ENCODE measurements around the gene SPATA1. TPM values are rescaled to one million over a fixed set of nuclear protein-coding genes. Genes with fewer than 3 reads are reported as not detected.

Gene SPATA1
- polyA plus RNA-seq, 3 donors, result 0.40 to 1.9 (median 0.43) TPM

GRCh38 chr1:84493747-84494146, 12.4 kb upstream of the SPATA1 start:
- H3K79me2 ChIP-seq (ENCODE audit: insufficient read depth, low read length), result peaks cover 20% of the 10 kb centered on the region
- Mint-ChIP-seq H3K27ac (peak overlapping the region in 1 of 7 donors; percentile 23), H3K36me3 (peaks cover 81 to 90% of the 10 kb centered on the region in 2 donors), H3K9me3 (peaks cover 0 to 2% (median 0%) of the 10 kb centered on the region in 7 donors), H3K27me3 (ENCODE audit: low read depth in 3 of 3) (no peaks in the 10 kb centered on the region), H3K4me1 (no peaks in the 10 kb centered on the region), H3K4me3 (no peak overlapping the region)
- no peak overlapping the region for H2AFZ ChIP-seq (ENCODE audit: insufficient read depth, low read depth, low read length, poor library complexity, severe bottlenecking)
- TF ChIP-seq CTCF (IDR thresholded peaks at IDR 0.05), result no peak
- H3K36me3 ChIP-seq (replicated peaks in 1 of 2; ENCODE audit: control insufficient read depth in 1 of 2, insufficient read depth in 2 of 2, low read length in 2 of 2), result peaks cover 70 to 96% of the 10 kb centered on the region in 2 donors
- no peaks in the 10 kb centered on the region for H3K27me3 ChIP-seq (ENCODE audit: control insufficient read depth in 2 of 2, insufficient read depth in 2 of 2, low read length in 2 of 2)
- no peak overlapping the region for H3K9ac ChIP-seq (ENCODE audit: insufficient read depth, low read length, poor library complexity, severe bottlenecking)
- H3K4me1 ChIP-seq (ENCODE audit: control insufficient read depth in 1 of 2, insufficient read depth in 2 of 2, low read length in 2 of 2), result no peaks in the 10 kb centered on the region
- peak overlapping the region in 1 of 2 donors; percentile 30 for H3K27ac ChIP-seq (ENCODE audit: low read depth in 1 of 2, low read length in 2 of 2)
- intact Hi-C loops (cut with micrococcal nuclease), result no loop called here
- no CpG with 5 or more reads among the region's 1 CpG for WGBS (ENCODE audit: insufficient coverage)
- H4K20me1 ChIP-seq (ENCODE audit: insufficient read depth, low read length), result peaks cover 29% of the 10 kb centered on the region
- H3K4me2 ChIP-seq (replicated peaks; ENCODE audit: extremely low read depth, low read length, poor library complexity, severe bottlenecking), result no peak overlapping the region
- H3K9me3 ChIP-seq (replicated peaks in 1 of 2; ENCODE audit: control insufficient read depth in 1 of 2, insufficient read depth in 1 of 2, low read length in 2 of 2), result no peaks in the 10 kb centered on the region
- no peak overlapping the region for H3K4me3 ChIP-seq (replicated peaks in 1 of 3; ENCODE audit: low read depth in 2 of 3, low read length in 3 of 3)
- no peak for DNase-seq

DNA sequence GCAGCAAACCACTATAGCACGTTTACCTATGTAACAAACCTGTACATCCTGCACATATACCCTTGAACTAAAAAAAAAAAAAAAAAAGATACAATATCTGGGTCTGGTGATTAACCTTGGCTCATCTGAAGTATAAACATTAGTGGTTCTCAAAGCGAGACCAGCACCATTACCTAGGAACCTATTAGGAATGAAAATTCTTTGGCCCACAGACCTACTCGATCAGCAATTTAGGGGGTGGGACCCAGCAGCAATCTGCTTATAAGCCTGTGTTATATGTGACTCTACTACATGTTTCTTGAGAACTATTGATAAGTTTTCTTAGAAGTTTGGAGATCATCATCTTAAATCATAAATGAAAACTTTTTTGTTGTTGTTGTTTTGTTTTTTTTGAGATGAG, 9.7 kb upstream of the SPATA1 start:
- Histone ChIP-seq H3K27ac (ENCODE audit: low read depth in 1 of 2, low read length in 2 of 2) (no peak overlapping the region), H3K9ac (ENCODE audit: insufficient read depth, low read length, poor library complexity, severe bottlenecking) (no peak overlapping the region), H3K9me3 (replicated peaks in 1 of 2; ENCODE audit: control insufficient read depth in 1 of 2, insufficient read depth in 1 of 2, low read length in 2 of 2) (no peaks in the 10 kb centered on the region), H3K36me3 (replicated peaks in 1 of 2; ENCODE audit: control insufficient read depth in 1 of 2, insufficient read depth in 2 of 2, low read length in 2 of 2) (peaks cover 70 to 100% of the 10 kb centered on the region in 2 donors), H3K4me1 (ENCODE audit: control insufficient read depth in 1 of 2, insufficient read depth in 2 of 2, low read length in 2 of 2) (peaks cover 0 to 5% of the 10 kb centered on the region in 2 donors), H3K4me3 (replicated peaks in 1 of 3; ENCODE audit: low read depth in 2 of 3, low read length in 3 of 3) (no peak overlapping the region), H4K20me1 (ENCODE audit: insufficient read depth, low read length) (peaks cover 57% of the 10 kb centered on the region), H2AFZ (ENCODE audit: insufficient read depth, low read depth, low read length, poor library complexity, severe bottlenecking) (no peak overlapping the region), H3K4me2 (replicated peaks; ENCODE audit: extremely low read depth, low read length, poor library complexity, severe bottlenecking) (no peak overlapping the region), H3K79me2 (ENCODE audit: insufficient read depth, low read length) (peaks cover 35% of the 10 kb centered on the region), H3K27me3 (ENCODE audit: control insufficient read depth in 2 of 2, insufficient read depth in 2 of 2, low read length in 2 of 2) (no peaks in the 10 kb centered on the region)
- no peaks in the 10 kb centered on the region for H3K27me3 Mint-ChIP-seq (ENCODE audit: low read depth in 3 of 3)
- peaks cover 75 to 89% of the 10 kb centered on the region in 2 donors for H3K36me3 Mint-ChIP-seq
- H3K27ac Mint-ChIP-seq, result no peak overlapping the region
- H3K9me3 Mint-ChIP-seq, result peaks cover 0 to 2% (median 0%) of the 10 kb centered on the region in 7 donors
- no peak for TF ChIP-seq CTCF (IDR thresholded peaks at IDR 0.05)
- H3K4me1 Mint-ChIP-seq, result peaks cover 8% of the 10 kb centered on the region
- DNase-seq, result no peak
- WGBS (ENCODE audit: insufficient coverage), result no CpG with 5 or more reads among the region's 3 CpGs
- no peak overlapping the region for H3K4me3 Mint-ChIP-seq
- intact Hi-C loops (cut with micrococcal nuclease), result no loop called here
